GM19463 (cell line): ENCODE measurements around the gene CDHR3.
"Not testable (repeated sequence)": the region's sequence is repeated elsewhere in the genome, so short reads cannot be mapped to it uniquely, and the experiment has no call there.

Experiments used
- ATAC-seq: cut with Tn5 transposase; IDR thresholded peaks from one replicate; pipeline ENCODE4 v1.9.1; 2021; ENCODE audit warnings: mild to moderate bottlenecking, moderate library complexity; ENCODE audit not compliant: unreplicated experiment

Gene CDHR3

DNA sequence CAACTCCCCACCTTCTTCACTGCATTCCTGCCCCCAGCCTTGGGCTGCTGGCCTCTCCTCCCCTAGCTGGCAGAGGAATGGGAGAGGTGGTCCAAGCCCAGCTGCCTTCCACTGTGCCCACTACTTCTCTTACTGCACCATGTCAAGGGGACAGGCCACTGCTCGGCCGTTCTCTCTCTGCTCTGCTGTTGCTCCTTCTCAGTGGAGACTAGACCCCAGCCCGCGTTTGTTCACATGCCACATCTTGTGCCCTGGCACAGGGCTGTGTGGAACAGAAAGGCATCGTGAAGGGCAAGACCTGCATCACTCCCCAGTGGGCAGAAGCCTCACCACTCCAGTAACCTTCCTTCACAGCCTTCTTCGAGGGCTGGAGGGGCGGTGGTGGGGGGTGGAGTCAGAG lies 711 bp upstream of the CDHR3 start:
- ATAC-seq, result no peak

DNA sequence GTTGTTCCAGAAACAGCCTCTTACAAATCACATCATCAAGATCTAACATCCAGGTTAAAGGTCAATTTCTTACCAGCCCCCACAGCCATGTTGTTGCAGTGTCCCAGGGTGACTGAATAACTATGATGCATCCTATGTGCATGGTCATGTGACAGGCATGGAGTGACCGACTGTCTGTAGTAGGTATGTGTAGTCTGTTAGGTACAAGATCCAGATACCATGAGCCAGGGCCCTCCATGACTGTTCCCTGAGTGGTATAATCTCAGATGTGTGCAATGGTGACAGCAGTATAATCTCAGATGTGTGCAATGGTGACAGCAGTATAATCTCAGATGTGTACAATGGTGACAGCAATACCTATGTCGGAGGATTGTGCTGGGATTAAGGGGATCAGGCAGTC lies 8.8 kb downstream of the CDHR3 start:
- no peak for ATAC-seq

DNA sequence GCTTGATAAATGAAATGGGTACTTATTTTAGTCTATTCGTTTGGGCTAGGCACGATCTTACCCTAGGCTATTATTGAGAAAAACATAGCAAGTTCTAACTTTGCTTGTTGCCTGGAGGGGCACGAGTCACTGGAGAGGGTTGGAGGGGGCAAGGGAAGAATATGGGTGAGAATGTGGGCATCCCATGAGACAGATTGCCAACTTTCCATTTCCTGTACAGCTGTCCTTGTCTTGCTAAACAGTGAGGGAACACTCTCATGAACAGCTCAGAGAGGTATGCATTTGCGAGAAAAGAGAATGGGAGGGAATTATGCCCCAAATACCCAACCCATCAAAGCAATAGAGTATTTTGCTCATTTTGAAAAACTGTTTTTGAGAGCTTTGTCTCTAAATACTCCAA lies 9.2 kb downstream of the CDHR3 start:
- ATAC-seq, result no peak

DNA sequence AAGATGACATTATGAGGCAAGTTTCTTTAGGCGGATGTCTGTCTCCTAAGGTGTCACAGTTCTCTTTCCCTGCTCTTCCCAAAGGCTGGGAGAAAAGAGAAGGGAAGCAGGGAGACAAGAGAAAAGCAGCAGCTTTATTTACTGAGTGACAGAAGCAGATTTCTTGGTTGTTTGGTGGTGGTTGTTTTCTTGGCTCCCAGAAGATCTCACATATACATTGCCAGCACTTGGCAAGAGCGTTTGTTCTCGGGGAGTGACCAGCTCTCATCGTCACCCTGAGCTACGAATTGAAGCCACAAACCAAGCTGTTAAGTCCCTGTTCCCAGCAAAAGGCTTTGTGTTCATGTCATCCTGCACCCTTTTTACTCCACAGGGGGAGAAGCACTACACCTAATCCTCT lies 11.4 kb downstream of the CDHR3 start:
- ATAC-seq, result no peak

DNA sequence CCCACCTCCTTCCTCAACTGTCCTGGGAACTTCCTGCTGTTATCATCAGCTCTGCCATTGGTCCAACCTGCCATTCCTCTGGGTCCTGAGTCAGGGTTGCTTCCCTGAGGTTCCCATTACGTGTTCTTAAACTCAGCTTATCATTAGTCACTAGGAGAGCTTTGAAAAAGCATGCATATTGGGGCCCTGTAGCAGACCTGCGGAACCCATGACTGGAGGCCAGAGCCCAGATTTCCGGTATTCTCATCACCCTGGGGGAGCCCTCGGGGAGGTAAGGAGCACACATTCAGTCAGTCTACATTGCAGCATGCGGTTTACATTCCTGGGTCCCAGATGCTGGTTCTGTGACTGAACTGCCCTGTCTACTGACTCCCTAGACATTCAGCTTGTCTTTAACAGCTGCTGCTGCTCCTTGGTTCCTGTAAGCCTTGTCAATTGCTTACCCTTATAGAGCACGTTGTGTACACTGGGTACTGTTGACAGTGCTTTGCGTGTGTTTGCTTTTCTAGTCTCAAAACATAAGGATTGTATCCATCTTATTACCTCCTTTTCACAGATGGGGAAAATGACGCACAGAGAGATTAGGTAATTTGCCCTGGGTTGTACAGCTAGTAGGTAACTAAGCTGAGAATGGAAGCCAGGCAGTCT lies 12.8 kb downstream of the CDHR3 start:
- no peak for ATAC-seq

DNA sequence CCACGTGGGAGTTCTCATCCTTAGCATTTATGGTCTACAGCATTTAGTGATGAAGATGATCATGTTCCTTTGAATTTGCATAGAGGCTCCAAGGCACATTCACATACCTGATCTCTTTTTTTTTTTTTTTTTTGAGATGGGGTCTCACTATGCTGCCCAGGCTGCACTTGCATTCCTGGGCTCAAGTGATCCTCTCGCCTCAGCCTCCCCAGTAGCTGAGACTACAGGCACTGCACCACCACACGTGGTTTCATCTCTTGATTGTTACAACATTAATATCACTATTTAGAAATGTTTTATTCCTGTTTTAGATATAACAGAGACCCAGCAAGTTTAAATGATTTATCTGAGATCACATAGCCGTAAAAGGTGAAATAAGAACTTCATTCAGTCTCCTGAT lies 13.8 kb downstream of the CDHR3 start:
- no peak for ATAC-seq

DNA sequence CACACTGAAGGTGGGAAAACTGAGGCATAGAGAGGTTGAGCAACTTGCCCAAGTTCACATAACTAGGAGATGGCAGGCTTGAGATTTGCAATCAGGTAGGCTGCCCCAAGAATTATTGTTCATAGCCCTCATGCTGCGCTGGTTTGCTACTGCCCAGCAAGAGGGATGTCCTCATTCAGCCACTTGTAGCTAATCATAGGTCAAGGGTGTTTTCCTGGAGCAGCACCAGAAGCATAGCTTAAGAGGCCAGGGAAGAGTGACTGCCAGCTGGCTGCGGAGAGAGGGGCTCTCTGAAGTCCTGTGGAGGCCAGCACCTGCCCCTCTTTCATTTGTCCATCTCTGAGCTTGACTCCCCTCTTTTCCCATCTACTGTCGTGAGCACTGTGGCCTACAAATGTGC lies 15.0 kb downstream of the CDHR3 start:
- ATAC-seq, result no peak

DNA sequence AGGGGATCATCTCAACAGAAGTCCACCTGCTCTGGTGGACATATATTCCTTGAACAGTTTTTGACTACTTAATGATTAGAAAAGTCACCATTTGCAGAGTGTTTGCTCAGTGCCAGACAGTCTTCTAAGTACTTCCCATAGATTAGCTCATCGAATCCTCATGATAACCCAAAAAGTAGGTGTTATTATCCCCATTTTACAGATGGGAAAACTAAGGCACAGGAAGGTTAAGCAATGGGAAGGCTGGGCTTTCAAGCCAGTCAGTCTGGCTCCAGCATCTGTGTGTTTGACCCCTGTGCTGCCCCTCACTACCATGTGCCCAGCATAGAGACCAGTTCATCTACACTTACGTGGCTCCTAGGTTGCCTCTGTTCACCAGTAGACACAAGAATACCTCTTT lies 15.9 kb downstream of the CDHR3 start:
- no peak for ATAC-seq

DNA sequence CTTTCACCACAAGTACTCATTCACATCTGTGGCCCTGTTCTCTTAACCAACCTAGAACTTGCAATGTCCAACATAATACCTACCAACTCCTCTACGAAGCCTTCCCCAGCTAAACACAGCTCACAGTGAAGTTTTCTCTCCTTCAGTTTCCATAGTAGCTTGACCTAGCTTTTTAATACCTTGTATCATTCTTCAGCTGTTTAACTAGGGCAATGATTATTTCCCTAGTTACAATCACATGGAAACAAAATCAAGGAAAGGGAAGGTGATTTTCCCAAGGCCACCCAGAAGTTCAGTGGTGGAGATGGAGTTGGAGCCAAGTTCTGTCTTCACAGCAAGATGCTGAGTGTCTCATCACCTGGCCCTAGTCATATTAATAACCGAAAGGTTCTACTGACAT lies 16.3 kb downstream of the CDHR3 start:
- no peak for ATAC-seq

DNA sequence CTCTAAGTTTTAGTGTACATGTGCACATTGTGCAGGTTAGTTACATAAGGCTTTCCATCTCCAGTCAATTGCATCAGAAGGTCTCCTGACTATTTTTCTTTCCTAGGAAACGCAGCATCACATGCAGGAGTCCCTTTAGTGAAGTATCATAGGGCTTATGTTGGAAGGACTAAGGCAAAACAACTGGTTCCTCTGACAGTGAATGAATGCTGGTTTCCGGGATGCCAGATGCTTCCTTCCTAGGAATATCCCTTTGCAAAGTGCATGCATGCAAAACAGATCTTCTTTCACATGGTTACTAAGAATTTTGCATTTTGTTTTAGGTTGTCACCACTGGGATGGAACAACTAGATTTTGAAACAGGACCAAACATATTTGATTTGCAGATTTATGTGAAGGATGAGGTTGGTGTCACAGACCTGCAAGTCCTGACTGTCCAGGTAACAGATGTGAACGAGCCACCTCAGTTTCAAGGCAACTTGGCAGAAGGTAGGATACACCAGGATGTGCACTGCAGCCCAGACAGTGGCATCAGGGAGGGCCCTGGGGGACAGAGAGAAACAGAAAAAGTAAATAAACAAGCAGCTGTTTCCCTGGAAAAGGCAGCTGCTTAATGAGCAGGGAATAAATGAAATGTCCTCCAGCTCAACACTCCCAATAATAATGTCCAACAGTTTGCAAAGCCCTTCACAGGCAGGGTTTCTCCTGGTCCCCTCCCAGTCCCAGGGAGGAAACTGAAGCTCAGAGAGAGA lies 17.8 kb downstream of the CDHR3 start:
- ATAC-seq, result no peak

DNA sequence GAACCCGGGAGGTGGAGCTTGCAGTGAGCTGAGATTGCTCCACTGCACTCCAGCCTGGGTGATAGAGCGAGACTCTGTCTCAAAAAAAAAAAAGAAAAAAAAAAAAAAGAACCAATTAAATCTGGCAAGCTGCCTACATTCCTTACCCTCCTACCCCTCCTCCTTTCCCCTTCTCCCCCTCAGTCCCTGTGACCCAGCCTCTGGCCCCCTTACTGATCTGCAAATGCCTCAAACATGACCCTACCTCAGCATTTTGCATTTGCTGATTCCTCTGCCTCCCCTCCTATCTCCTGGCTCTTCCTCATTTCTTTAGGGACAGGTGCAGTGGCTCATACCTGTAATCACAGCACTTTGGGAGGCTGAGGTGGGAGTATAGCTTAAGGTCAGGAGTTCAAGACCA lies 19.3 kb downstream of the CDHR3 start:
- ATAC-seq, result no peak

DNA sequence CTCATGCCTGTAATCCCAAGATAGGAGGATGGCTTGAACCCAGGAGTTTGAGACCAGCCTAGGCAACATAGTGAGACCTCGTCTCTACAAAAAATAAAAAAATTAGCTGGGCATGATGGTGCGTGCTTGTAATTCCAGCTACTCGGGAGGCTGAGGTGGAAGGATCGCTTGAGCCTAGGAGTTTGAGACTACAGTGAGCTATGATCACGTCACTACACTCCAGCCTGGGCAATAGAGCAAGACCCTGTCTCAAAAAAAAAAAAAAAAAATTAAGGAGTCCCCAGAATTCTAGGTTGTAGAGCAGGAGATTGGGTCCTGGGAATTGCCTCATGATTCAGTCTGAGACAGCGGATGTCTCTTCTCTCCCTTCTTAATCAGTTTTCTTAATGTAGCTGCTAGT lies 21.7 kb downstream of the CDHR3 start:
- not testable (repeated sequence) for ATAC-seq

DNA sequence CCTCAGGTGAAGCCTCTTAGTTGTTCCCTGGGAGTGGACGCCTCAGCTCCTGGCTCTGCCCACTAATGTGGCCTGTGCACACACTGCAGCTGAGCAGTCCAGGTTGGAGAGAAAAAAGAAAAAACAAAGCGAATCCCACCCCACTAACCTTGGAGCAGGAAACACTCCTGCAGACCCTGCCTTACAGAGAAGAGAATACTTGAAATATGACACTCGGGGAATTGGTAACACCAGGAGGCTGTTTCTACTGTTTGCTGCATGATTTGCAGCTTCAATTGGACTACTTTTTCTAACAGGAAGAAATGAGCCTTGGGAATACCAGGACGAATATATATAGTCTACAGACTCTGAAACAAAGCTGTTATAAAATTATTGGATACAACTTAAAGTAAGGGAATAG lies 22.2 kb downstream of the CDHR3 start:
- no peak for ATAC-seq

DNA sequence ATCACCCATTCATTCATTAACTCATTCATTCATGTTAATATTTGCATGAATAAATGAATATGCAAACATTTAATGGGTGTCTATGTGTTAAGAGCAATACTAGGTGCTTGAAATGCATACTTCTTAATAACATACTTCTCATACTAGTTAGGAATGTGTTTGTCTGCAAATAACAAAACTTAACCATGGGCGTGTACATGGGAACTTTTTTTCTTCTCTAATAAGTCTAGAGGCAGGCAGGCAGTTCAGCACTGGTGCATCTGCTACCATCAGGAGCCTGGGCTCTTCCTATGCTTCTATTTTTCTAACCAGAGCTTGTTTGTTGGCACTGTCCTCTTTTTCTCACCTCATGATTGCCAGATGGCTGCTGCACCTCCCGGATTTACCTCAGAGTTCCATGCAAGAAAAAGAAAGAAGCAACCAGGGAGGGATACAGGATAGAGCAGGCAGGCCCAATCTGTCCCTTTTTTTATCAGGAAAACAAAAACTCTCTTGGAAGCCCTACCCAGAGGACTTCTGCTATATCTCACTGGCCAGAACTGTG lies 22.7 kb downstream of the CDHR3 start:
- no peak for ATAC-seq

DNA sequence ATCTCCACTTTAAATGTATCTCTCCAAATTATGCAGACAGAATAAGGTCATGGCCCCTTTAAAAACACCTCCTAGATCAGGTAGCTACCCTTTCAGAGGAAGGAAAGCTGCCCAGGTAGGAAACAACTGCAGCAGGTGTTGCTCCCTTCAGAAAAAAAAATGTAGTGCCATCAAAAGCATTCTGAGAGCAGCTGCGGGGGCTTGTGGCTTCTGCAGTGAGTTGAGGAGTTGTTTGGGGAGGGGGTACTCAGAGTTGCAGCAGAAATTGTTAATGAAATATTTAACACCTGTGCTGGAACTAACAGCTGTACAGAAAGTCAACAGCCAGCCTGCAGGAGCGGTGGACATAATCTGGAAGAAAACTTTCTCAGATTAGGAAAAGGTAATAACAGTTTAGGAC lies 24.0 kb downstream of the CDHR3 start:
- no peak for ATAC-seq

DNA sequence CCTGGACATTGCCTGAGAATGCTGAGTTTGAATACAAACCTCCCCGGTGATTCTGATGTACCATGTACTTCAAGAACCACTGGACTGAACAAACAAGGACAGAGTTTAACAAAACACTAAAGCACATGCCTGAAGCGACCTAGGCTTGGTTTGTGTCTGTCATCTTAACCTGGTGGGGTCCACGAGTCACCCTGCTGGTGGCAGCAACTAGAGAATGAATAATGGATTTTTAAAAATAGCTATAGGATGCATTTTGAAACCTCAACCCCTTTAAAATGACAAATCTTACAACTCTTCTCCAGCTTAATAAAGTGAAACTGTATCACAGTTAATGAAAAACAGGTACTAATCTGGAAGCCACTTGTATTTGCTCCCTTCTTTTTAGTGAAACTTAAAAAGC lies 25.2 kb downstream of the CDHR3 start:
- no peak for ATAC-seq

DNA sequence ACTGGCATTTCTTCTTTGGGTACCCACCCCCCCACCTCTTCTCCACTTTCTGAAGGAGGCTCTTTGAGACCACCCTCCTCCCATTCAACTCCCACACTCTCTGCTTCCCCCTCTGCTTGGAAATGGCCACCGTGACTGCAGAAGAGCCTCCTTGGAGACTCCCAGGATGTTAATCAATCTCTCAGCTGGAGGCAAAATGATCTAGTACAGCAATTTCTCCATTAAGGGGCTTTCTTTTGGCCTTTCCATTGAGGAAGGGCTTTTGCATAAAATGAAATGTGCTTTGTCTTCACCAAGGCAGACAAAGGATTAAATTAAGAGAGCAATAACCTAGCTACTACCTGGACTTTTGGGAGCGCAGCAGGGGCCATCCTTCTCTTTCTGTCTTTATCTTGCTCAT lies 26.1 kb downstream of the CDHR3 start:
- no peak for ATAC-seq

DNA sequence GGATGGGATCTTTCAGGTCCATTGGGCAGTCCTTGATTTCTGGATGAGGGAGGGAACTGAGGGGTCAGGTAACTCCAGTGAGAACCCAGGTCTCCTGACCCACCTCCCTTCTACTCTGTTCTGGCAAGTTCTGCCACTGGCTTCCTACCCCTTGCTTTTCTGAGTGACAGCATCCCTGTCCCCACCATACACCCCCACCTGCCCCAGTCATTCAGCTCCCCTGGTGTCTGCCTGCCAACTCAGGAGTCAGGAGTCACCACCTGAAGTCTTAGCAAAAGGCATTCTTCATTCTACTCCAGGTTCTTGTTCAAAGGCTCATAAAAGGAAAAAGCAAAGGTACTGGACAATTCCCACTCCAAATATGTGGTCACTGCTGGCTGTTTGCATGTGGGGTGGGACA lies 26.6 kb downstream of the CDHR3 start:
- ATAC-seq, result no peak

DNA sequence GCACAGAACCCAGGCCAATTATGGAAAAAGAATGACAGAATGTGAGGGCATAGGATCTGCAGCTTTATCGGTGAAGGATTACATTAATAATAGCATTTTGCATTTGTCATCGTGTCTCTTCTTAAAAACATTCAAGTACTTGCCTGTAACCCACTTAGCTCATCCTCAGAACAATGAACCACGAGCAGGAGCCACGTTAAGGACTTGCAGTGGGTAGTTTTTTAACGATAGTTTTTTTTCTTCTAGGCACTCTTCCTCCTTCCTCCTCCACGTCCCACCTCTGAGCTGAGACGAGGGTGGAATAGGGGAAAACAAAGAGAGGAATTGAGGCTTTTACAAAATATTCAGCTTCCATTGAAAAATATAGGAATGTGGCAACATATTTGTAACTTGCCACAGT lies 27.1 kb downstream of the CDHR3 start:
- no peak for ATAC-seq

DNA sequence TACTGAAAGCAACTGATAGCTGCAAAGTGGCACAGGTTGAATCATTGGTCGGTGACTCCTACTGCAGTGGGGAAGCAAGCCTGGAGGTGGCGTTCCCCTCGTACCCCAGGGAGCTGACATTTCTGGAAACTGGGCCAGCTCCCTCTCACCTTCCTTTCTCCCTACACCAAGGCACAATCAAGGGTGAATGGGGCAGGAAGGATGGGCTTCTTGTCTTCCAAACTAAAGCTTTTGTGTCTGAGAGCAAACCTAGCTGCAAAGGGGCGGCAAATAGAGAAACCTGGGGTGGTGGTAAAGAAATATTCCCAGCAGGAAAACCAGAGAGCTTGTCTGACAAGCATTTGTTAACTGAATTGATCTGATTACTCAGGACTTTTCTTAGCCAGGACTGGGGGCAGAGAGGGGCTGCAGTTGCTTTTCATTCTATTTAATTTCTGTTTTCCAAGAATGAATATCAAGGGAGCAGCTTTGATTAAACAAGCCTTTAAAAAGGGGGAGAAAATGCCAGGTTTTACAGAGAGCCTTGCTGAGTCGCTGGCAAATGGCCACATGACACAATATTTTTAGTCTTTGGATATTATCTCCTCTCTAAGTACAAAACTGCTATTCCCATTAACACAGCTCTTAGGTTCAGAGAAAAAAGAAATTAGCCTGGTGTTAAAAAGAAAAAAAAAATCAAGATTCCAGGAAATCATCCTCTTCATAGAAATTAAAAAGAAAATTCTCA lies 27.8 kb downstream of the CDHR3 start:
- ATAC-seq, result no peak

DNA sequence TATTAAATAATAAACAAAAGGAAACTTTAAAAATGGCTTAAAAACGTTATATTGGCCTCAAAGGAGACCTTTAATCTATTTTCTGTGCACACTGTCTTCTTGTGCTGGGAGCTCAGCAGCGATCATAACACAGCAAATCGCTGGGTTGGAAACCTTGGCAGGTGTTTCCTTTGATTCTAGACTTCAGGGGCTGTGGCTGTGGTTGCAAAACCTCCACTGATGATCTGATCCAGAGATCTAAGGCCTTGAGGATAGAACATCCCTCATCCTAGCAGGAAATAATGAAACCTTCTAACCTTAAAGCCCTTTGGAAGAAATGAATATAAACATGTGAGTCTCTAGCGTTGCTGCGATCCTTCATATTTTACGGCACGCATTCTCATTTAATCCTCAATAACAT lies 29.8 kb downstream of the CDHR3 start:
- no peak for ATAC-seq
